GM20000 (cell line): Measurements from ENCODE around the gene DAAM2.

Experiments used
- DNase-seq: peaks from one replicate; pipeline ENCODE4 v3.0.0; 2012; ENCODE audit warnings: low spot score
- CTCF ChIP-seq: IDR thresholded peaks from 2 replicates; pipeline ENCODE4 v1.5.1; 2012; ENCODE audit warnings: mild to moderate bottlenecking, control low read depth; ENCODE audit errors: extremely low read depth, missing control alignments

DAAM2 gene

DNA sequence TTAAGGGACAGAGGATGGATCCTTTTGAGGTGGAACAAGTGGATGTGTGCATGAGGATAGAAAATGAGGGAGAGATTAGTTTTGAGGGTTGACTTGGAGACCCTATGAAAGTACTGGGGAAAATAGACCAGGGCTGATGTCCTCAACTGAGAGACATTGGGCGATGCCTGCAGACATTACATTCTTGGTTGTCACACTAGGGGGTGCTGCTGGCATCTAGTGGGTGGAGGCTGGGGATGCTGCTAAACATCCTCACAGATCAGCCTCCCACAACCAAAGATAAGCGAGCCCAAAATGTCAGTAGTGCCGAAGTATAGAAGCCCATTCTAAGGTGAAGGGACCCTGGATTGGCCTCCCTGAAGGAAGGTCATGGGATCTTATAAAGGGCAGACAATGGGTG lies 78.8 kb downstream of the DAAM2 start:
- DNase-seq: no peak

GRCh38 chr6:39873439-39873838 lies 81.3 kb downstream of the DAAM2 start:
- DNase-seq: no peak
- TF ChIP-seq CTCF: no peak

More for the DNA sequence above, 78.8 kb downstream of the DAAM2 start:
- TF ChIP-seq CTCF: peak; percentile 11

DNA sequence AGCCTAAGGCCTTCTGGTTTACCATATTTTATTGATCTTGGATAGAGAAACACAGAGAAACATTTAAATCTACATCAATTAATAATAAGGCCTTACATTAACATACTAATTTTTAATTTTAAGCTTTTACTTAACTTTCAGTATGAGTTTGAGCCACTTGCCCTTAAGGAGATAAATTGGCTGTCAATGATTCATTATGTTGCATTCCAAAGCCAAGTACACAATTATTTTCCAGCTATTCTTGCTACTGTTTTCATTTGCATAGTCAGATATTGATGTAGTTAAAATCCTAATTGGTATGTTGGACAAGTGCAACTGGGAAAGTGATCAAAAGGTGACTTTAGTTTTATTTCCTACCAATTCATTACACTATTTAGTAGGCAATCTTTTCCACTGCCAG lies 83.9 kb downstream of the DAAM2 start:
- no peak for DNase-seq

DNA sequence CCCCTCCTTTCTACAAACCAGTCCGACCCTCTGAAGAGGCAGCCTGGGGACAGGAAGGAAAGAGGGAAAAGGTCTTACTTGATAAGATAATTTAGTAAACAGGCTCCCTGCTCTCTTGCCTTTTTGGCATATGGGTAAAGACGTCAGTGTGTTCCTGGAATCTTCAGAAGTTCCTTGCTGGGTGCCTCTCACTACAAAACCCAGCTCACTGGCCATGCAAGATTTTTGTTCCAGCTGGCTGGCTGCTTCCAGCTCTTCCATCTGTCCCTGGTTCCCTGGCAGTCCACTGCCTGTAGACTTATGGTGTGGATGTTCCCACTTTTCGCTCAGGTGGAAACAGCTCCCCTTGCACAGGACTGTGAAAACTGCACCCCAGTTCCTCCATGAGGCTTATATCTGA lies 84.7 kb downstream of the DAAM2 start:
- TF ChIP-seq CTCF: no peak

More for the DNA sequence above, 83.9 kb downstream of the DAAM2 start:
- no peak for TF ChIP-seq CTCF

DNA sequence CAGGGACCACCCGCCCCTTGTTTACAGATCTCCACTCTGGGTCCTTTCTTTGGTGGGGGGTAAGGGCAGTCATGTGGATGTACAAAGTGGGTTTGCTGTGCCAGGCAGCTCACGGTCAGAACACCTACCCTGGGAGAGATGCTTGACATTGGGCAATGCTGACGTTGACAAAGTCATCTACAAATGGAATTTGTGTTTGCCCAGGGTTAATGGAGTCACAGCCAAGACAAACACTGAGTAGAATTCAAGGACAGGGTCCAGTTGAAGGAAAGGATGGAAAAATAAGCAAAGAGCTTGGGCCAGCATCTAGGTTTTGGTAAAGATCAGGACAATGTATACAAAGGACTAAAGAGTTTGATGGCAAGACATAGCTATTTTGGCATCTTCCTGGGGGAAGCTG lies 87.4 kb downstream of the DAAM2 start:
- DNase-seq: no peak
- TF ChIP-seq CTCF: no peak

More for the DNA sequence above, 84.7 kb downstream of the DAAM2 start:
- DNase-seq: no peak

GRCh38 chr6:39880594-39880993 lies 88.4 kb downstream of the DAAM2 start:
- DNase-seq: no peak
- no peak for TF ChIP-seq CTCF

GRCh38 chr6:39881851-39882530 lies 89.8 kb downstream of the DAAM2 start:
- no peak for TF ChIP-seq CTCF
- no peak for DNase-seq
